NCI-H146 (cell line): ENCODE measurements around the gene NDUFA5.

ENCODE experiments used
- DNase-seq: peaks from one replicate; lab custom pipeline; 2025; lab: John Stamatoyannopoulos, UW

NDUFA5 gene

DNA sequence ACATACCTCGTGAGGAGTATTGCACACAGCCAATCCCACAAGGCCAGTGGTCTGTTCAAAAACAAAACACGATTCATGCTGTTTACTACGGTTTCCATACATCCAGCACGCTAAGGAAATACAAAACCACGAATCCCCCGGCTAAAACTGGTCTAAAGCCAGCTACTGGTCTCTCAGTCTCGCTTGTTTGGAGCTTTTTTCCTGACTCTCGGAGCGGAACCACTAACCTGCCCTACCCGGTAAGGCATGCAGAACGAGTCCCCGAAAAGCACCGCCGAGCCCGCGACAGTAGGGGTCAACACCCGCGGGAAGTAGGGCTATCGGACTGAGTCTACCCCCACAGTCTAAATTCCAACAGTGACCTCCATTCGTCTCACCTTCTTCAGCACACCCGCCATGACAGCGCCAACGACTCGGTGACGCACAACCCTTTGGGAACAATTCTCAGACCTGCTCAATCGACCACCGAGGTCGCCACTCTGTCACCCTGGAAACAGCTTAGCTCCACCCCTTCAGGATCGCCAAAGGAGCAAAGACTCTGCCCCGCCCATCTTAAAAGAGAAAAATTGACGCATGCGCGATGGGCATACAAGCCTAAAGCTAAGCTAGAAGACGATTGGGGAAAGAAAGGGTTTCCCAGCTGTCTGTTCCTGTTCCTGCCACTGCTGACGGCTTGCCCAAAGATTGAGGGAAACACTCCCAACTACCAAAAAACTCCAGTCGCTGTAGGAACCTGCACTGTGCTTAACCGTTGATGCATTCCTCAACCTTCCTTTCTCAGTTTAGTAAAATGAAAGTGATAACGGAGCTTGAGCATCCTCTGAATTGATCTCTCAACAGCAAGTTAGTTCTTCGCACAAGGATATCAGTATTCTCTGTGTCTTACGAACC, at the start of gene NDUFA5:
Gene NDUFA5 (minus strand): TSS at position 421 of the 891 bp plus-strand sequence. CDS start 23 bp downstream, at position 398.
- peak; percentile 99 for DNase-seq

DNA sequence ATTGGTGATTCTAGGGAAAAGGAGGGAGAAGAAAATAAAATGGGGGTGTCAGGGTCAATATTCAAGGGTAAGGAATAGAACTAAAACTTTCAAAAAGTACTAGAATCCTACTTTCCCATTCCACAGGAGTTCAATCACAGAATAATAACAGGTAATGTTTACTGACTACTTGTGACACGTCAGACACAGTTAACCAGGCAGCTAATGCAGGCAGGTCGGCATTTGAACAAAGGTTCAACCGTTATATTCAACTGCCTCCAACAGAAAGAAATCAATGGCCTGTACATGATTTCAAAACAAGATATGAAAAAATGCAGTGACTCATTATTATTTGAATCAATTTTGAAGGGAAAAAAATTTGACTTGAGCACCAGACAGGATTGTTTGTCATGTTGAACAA, 47.1 kb upstream of the NDUFA5 start:
- no peak for DNase-seq

- DNase-seq, result no peak
Measured at GRCh38 chr7:123602648-123603047, 45.0 kb upstream of the NDUFA5 start.

GRCh38 chr7:123601530-123601929, 43.9 kb upstream of the NDUFA5 start, which contains the start of gene ASB15:
Gene ASB15 (plus strand): TSS chr7:123601821. CDS start chr7:123614503, 12,682 bp downstream.
- DNase-seq, result no peak

DNA sequence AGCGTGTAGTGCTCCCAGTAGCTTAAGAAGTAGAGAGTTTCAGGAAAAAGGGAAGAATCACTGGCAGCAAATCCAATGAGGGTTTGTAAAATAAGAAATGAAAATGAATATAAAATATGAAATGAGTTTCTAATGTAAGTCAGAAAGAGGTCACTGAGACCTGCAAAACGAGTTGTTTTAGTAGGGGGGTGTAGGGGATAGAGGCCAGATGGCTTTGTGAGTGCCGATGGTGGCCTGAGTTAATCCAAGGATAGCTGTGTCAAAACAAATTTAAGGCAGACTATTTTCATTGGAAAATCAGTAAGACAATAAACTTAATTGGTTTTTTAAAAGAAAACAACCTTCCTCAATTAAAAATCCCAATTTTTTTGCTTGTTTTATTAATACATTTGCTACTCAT, 43.3 kb upstream of the NDUFA5 start:
- DNase-seq, result no peak

DNA sequence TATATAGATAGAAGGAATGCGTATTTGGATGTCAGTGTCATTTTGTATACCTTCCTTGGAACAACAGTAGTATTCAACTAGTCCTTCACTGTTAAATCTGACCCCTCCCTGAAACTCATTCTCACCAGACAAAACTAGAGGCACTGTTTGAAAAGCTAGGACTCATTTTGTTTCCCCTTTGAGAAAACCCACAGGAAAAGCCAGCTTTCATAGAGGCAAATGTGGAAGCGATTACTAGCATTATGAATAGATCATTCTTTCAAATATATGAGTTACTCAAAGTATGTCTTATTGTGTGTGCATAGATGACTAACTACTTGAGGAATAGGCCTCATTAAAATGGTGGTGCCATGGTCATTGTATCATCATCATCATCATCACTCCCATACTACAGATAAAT, 42.1 kb upstream of the NDUFA5 start:
- no peak for DNase-seq

DNA sequence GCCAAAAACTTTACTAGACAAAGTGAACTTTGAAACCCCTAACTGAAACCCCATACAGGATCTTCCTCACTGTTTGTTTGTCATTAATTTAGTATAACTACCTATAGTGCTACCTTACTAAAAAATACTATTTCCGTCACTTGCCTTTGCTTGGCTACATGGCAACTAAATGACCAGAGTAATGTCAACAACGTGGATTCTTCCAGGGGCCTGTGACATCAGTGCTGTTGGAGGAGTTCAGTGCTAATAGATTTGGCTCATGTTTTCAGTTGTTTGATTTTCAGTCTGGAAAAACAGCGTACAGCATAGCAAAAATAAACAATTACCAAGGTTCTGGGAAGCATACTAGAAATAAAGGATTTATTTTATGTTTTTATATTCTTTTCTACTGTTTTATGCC, 41.0 kb upstream of the NDUFA5 start:
- no peak for DNase-seq

- peak; percentile 94 for DNase-seq
Measured at GRCh38 chr7:123594813-123595241, 37.2 kb upstream of the NDUFA5 start.

DNA sequence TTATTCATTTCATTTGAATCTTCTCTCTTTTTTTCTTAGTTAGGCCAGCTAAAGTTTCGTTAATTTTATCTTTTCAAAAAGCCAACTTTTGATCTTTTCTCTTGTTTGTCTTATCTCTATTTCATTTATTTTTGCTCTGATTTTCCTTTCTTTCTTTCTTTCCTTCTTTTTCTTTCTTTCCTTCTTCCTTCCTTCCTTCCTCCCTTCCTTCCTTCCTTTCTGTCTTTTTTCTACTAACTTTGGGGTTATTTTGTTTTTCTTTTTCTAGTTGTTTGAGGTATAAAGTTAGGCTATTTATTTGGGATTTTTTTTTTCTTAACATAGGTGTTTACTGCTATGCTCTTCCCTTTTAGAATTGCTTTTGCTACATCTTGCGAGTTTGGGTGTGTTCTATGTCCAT, 30.8 kb upstream of the NDUFA5 start:
- no peak for DNase-seq

GRCh38 chr7:123583821-123584220, 26.2 kb upstream of the NDUFA5 start:
- no peak for DNase-seq

DNA sequence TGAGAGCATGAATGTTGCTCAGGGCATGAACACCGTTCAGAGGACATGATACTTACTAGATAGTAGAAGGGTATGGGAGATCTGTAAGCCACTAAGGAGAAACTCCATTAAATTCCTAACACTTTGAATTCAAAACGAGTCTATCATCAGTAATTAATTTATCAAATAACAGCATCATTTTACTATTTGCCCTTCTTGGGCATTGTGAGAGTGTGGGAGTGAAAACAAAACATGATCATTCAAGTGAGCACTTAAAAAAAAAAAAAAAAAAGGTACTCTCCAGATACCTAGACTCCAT, 23.5 kb upstream of the NDUFA5 start:
- no peak for DNase-seq

DNA sequence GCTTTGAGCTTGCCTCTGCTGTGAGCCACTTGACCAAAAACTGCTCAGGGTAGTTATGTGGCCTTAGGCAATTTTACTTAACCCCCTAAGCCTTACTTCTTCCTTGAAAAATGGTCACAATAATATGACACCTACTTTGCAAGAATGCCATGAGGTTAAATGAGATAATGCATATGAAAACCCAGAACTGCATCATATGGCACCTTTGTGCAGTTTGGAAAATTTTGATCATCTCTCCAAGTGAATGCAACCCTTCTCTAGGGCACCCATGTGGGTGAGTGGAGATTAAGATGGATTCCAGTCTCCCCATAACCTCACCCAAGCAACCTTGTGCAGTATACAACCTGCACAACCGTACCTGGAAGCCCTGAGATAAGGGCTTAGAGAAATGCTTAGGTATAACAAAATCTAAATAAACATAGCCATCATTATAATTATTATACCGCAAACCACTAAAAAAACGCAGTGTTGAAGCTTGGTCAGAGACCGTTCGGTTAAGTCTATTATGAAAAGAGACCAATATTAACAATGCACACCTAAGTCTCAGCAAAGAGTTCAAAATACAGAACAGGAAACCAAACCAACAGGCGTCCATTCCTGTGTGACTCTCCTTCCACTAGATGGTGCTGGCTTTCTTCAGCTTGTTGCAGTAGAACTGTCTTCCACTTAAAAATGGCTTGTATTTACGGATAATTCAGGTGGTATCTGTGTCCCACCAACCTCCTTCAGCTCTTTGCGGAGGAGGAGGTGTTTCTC, 23.0 kb upstream of the NDUFA5 start:
- peak; percentile 78 for DNase-seq

DNA sequence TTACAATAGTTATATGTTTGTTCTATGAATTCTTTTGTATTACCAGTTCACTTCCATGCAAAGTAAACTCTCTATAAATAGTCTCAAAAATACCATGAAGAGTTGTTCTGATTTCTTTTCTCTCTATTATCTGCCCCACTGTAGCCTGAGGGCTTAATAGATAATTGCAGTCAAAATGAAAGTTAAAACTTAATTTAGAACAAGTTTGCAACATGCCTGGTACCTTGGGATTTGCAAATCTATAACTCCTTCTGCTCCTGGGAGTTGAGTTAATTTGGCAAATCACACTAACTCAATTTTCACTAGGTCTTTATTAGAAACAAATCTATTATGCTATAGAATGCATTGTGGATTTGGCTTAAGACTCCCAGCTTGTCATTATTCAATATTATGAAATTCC, 21.8 kb upstream of the NDUFA5 start:
- DNase-seq, result no peak

GRCh38 chr7:123573896-123574467, 16.4 kb upstream of the NDUFA5 start:
- no peak for DNase-seq

DNA sequence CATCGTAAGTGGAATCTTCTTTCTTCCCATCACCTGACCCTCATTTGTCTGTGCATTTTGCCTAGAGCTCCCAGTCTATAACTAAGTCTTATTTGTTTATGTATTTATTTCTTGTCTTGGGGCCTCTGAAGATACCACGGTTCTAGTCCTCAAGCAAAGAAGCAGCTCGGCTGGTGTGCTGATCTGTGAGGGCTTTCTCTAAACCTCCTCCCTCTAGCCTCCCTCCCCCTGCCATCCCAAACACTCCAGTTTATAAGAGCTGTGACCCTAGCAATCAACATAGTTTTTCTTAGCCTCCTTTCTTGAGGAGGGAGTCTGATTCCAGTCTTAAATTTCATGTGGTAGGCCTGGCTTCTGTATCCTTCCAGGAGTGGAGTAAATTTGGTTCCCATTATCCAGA, 15.7 kb upstream of the NDUFA5 start:
- DNase-seq, result no peak

GRCh38 chr7:123571684-123572083, 14.1 kb upstream of the NDUFA5 start:
- no peak for DNase-seq

DNA sequence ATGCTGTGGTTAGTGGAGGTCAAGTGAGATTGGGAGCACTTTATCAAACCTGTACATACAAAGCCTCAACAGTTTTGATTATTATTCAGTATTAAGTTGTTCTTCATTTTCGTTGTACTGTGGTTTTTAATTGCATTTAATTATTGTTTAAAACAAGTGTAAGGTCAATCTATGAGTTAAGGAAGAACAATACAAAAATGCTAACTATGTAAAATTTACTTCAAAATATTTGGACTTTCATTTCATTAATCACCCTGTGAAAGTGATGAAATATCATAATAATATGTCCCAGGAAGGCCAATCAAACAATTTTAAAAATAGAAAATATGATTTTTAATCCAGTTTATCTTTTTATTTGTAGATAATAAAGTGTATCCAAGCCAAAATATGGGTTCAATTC, 13.6 kb upstream of the NDUFA5 start:
- no peak for DNase-seq

- DNase-seq, result peak; percentile 36
Measured at GRCh38 chr7:123570390-123571182, 13.0 kb upstream of the NDUFA5 start.

- DNase-seq, result no peak
Measured at GRCh38 chr7:123569352-123570010, 11.9 kb upstream of the NDUFA5 start.

DNA sequence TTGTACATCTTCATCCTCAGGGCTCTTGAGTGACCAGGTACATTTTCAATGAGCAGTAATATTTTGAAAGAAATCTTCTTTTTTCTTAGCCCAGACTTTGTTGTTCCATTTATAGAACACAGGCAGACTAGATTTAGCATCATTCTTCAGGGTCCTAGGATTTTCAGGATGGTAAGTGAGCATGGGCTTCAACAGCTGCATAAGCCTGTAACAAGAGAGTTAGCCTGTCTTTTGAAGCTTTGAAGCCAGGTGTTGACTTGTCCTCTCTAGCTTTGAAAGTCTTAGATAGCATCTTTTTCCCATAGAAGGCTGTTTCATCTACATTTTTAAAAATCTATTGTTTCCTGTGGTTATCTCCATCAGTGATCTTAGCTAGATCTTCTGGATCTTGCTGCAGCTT, 4.5 kb upstream of the NDUFA5 start:
- no peak for DNase-seq

DNA sequence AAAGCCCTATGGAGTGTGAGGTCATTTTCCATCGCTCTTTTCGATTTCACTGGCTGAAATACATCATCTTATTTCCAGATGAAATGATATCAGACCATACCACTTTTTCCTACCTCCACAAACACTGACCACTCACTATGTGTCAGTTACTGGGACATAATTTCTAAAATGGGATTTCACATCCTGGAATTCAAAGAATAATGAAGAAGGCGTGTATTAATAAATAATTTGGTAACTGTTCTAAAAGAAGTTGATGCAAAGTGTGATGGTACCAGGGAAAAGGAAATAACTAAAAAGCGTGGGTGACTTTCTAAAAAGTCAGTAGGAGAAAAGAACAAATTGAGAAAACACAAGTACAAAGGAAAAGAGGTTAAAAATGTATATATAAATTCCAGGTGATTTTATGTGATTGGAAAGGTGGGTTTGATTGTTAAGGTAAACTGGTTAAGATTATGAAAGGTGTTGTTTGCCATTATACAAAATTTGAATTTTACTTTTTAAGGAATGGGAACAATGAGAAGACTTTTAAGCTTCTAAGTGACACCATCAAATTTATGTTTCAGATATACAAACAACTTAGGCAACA, 764 bp upstream of the NDUFA5 start:
- DNase-seq, result no peak
